ENCODE results near the gene NGLY1.

Gene NGLY1

GRCh38 chr3:25727316-25727715 lies 55.9 kb downstream of the NGLY1 start:
- no peak overlapping the region for H3K4me3 ChIP-seq (ENCODE audit: low read length)

GRCh38 chr3:25725810-25726209 lies 57.4 kb downstream of the NGLY1 start:
- no peaks in the 10 kb centered on the region for H3K9me3 ChIP-seq (ENCODE audit: control insufficient read depth, low read length)
- no peak overlapping the region for H3K9ac ChIP-seq (ENCODE audit: low read length)
- no peak overlapping the region for H3K4me3 ChIP-seq (ENCODE audit: low read length)
- H3K4me1 ChIP-seq (ENCODE audit: control insufficient read depth, insufficient read depth, low read length): no peaks in the 10 kb centered on the region
- H3K36me3 ChIP-seq (ENCODE audit: control insufficient read depth, insufficient read depth, low read length): no peaks in the 10 kb centered on the region
- H3K27me3 ChIP-seq (ENCODE audit: control insufficient read depth, insufficient read depth, low read length): no peaks in the 10 kb centered on the region

More at GRCh38 chr3:25727316-25727715, 55.9 kb downstream of the NGLY1 start:
- Histone ChIP-seq H3K27me3 (ENCODE audit: control insufficient read depth, insufficient read depth, low read length) (no peaks in the 10 kb centered on the region), H3K36me3 (ENCODE audit: control insufficient read depth, insufficient read depth, low read length) (no peaks in the 10 kb centered on the region), H3K9me3 (ENCODE audit: control insufficient read depth, low read length) (no peaks in the 10 kb centered on the region), H3K4me1 (ENCODE audit: control insufficient read depth, insufficient read depth, low read length) (no peaks in the 10 kb centered on the region), H3K9ac (ENCODE audit: low read length) (no peak overlapping the region)

- Histone ChIP-seq H3K4me3 (ENCODE audit: low read length) (no peak overlapping the region), H3K9ac (ENCODE audit: low read length) (no peak overlapping the region), H3K9me3 (ENCODE audit: control insufficient read depth, low read length) (no peaks in the 10 kb centered on the region), H3K4me1 (ENCODE audit: control insufficient read depth, insufficient read depth, low read length) (no peaks in the 10 kb centered on the region), H3K27me3 (ENCODE audit: control insufficient read depth, insufficient read depth, low read length) (no peaks in the 10 kb centered on the region), H3K36me3 (ENCODE audit: control insufficient read depth, insufficient read depth, low read length) (no peaks in the 10 kb centered on the region)
Measured at GRCh38 chr3:25724948-25725645, 58.1 kb downstream of the NGLY1 start.

GRCh38 chr3:25723802-25724201 lies 59.4 kb downstream of the NGLY1 start:
- Histone ChIP-seq H3K36me3 (ENCODE audit: control insufficient read depth, insufficient read depth, low read length) (no peaks in the 10 kb centered on the region), H3K27me3 (ENCODE audit: control insufficient read depth, insufficient read depth, low read length) (no peaks in the 10 kb centered on the region), H3K9ac (ENCODE audit: low read length) (no peak overlapping the region), H3K4me1 (ENCODE audit: control insufficient read depth, insufficient read depth, low read length) (no peaks in the 10 kb centered on the region), H3K9me3 (ENCODE audit: control insufficient read depth, low read length) (no peaks in the 10 kb centered on the region), H3K4me3 (ENCODE audit: low read length) (no peak overlapping the region)

GRCh38 chr3:25719321-25719720 lies 63.9 kb downstream of the NGLY1 start:
- no peak overlapping the region for H3K4me3 ChIP-seq (ENCODE audit: low read length)
- H3K4me1 ChIP-seq (ENCODE audit: control insufficient read depth, insufficient read depth, low read length): no peaks in the 10 kb centered on the region
- no peaks in the 10 kb centered on the region for H3K27me3 ChIP-seq (ENCODE audit: control insufficient read depth, insufficient read depth, low read length)
- no peaks in the 10 kb centered on the region for H3K36me3 ChIP-seq (ENCODE audit: control insufficient read depth, insufficient read depth, low read length)
- no peaks in the 10 kb centered on the region for H3K9me3 ChIP-seq (ENCODE audit: control insufficient read depth, low read length)
- H3K9ac ChIP-seq (ENCODE audit: low read length): no peak overlapping the region

- Histone ChIP-seq H3K9ac (ENCODE audit: low read length) (no peak overlapping the region), H3K9me3 (ENCODE audit: control insufficient read depth, low read length) (no peaks in the 10 kb centered on the region), H3K36me3 (ENCODE audit: control insufficient read depth, insufficient read depth, low read length) (no peaks in the 10 kb centered on the region), H3K4me1 (ENCODE audit: control insufficient read depth, insufficient read depth, low read length) (no peaks in the 10 kb centered on the region), H3K27me3 (ENCODE audit: control insufficient read depth, insufficient read depth, low read length) (no peaks in the 10 kb centered on the region), H3K4me3 (ENCODE audit: low read length) (no peak overlapping the region)
Measured at GRCh38 chr3:25713341-25713985, 69.8 kb downstream of the NGLY1 start.

GRCh38 chr3:25711090-25711489 lies 72.2 kb downstream of the NGLY1 start:
- no peaks in the 10 kb centered on the region for H3K9me3 ChIP-seq (ENCODE audit: control insufficient read depth, low read length)
- no peaks in the 10 kb centered on the region for H3K4me1 ChIP-seq (ENCODE audit: control insufficient read depth, insufficient read depth, low read length)
- H3K4me3 ChIP-seq (ENCODE audit: low read length): no peak overlapping the region
- H3K27me3 ChIP-seq (ENCODE audit: control insufficient read depth, insufficient read depth, low read length): no peaks in the 10 kb centered on the region
- H3K36me3 ChIP-seq (ENCODE audit: control insufficient read depth, insufficient read depth, low read length): no peaks in the 10 kb centered on the region
- no peak overlapping the region for H3K9ac ChIP-seq (ENCODE audit: low read length)

GRCh38 chr3:25708036-25708435 lies 75.2 kb downstream of the NGLY1 start:
- Histone ChIP-seq H3K4me1 (ENCODE audit: control insufficient read depth, insufficient read depth, low read length) (no peaks in the 10 kb centered on the region), H3K4me3 (ENCODE audit: low read length) (no peak overlapping the region)

GRCh38 chr3:25707268-25707926 lies 75.8 kb downstream of the NGLY1 start:
- H3K9ac ChIP-seq (ENCODE audit: low read length): no peak overlapping the region
- no peaks in the 10 kb centered on the region for H3K9me3 ChIP-seq (ENCODE audit: control insufficient read depth, low read length)
- H3K4me1 ChIP-seq (ENCODE audit: control insufficient read depth, insufficient read depth, low read length): no peaks in the 10 kb centered on the region
- H3K36me3 ChIP-seq (ENCODE audit: control insufficient read depth, insufficient read depth, low read length): no peaks in the 10 kb centered on the region
- no peaks in the 10 kb centered on the region for H3K27me3 ChIP-seq (ENCODE audit: control insufficient read depth, insufficient read depth, low read length)
- H3K4me3 ChIP-seq (ENCODE audit: low read length): no peak overlapping the region

More at GRCh38 chr3:25708036-25708435, 75.2 kb downstream of the NGLY1 start:
- Histone ChIP-seq H3K9me3 (ENCODE audit: control insufficient read depth, low read length) (no peaks in the 10 kb centered on the region), H3K27me3 (ENCODE audit: control insufficient read depth, insufficient read depth, low read length) (no peaks in the 10 kb centered on the region), H3K9ac (ENCODE audit: low read length) (no peak overlapping the region), H3K36me3 (ENCODE audit: control insufficient read depth, insufficient read depth, low read length) (no peaks in the 10 kb centered on the region)

- no peaks in the 10 kb centered on the region for H3K4me1 ChIP-seq (ENCODE audit: control insufficient read depth, insufficient read depth, low read length)
- H3K27me3 ChIP-seq (ENCODE audit: control insufficient read depth, insufficient read depth, low read length): no peaks in the 10 kb centered on the region
- no peak overlapping the region for H3K4me3 ChIP-seq (ENCODE audit: low read length)
- H3K9ac ChIP-seq (ENCODE audit: low read length): no peak overlapping the region
- H3K9me3 ChIP-seq (ENCODE audit: control insufficient read depth, low read length): no peaks in the 10 kb centered on the region
- H3K36me3 ChIP-seq (ENCODE audit: control insufficient read depth, insufficient read depth, low read length): no peaks in the 10 kb centered on the region
Measured at GRCh38 chr3:25706213-25706612, 77.0 kb downstream of the NGLY1 start.

GRCh38 chr3:25697553-25697952 lies 85.7 kb downstream of the NGLY1 start:
- no peak overlapping the region for H3K4me3 ChIP-seq (ENCODE audit: low read length)
- no peaks in the 10 kb centered on the region for H3K27me3 ChIP-seq (ENCODE audit: control insufficient read depth, insufficient read depth, low read length)
- H3K36me3 ChIP-seq (ENCODE audit: control insufficient read depth, insufficient read depth, low read length): no peaks in the 10 kb centered on the region
- H3K4me1 ChIP-seq (ENCODE audit: control insufficient read depth, insufficient read depth, low read length): no peaks in the 10 kb centered on the region
- no peaks in the 10 kb centered on the region for H3K9me3 ChIP-seq (ENCODE audit: control insufficient read depth, low read length)
- H3K9ac ChIP-seq (ENCODE audit: low read length): no peak overlapping the region

GRCh38 chr3:25695731-25696420 lies 87.4 kb downstream of the NGLY1 start:
- Histone ChIP-seq H3K4me1 (ENCODE audit: control insufficient read depth, insufficient read depth, low read length) (no peaks in the 10 kb centered on the region), H3K4me3 (ENCODE audit: low read length) (no peak overlapping the region), H3K9me3 (ENCODE audit: control insufficient read depth, low read length) (no peaks in the 10 kb centered on the region), H3K9ac (ENCODE audit: low read length) (no peak overlapping the region), H3K36me3 (ENCODE audit: control insufficient read depth, insufficient read depth, low read length) (no peaks in the 10 kb centered on the region), H3K27me3 (ENCODE audit: control insufficient read depth, insufficient read depth, low read length) (no peaks in the 10 kb centered on the region)

All from mucosa of stomach (tissue), 1 donor.